ENCODE results near the gene PDE10A. TPM values are rescaled to one million over a fixed set of nuclear protein-coding genes. Genes with fewer than 3 reads are reported as not detected.

The PDE10A gene
- 2.7 TPM for total RNA-seq
- long read RNA-seq: 0 reads

- intact Hi-C loops (cut with DNase I): no loop called here
- peaks cover 75% of the 10 kb centered on the region for H3K27me3 ChIP-seq (ENCODE audit: low read depth)
Observed at GRCh38 chr6:165662749-165663376, at the start of gene PDE10A. PDE10A (minus strand) TSS chr6:165663241; CDS start chr6:165662811, 430 bp downstream.

GRCh38 chr6:165708985-165709576, 46.0 kb upstream of the PDE10A start:
- Histone ChIP-seq H3K36me3 (no peaks in the 10 kb centered on the region), H3K4me1 (no peaks in the 10 kb centered on the region), H3K9me3 (no peaks in the 10 kb centered on the region), H3K27me3 (ENCODE audit: low read depth) (no peaks in the 10 kb centered on the region), H3K27ac (no peak overlapping the region), H3K4me3 (no peak overlapping the region)
- DNase-seq: no peak
- ATAC-seq: peak in 1 of 2 donors; percentile 6
- TF ChIP-seq CTCF (IDR thresholded peaks at IDR 0.05): no peak
- intact Hi-C loops (cut with DNase I): no loop called here

More at GRCh38 chr6:165662749-165663376, at the start of gene PDE10A:
- H3K9me3 ChIP-seq: no peaks in the 10 kb centered on the region
- TF ChIP-seq CTCF (IDR thresholded peaks at IDR 0.05): no peak
- H3K4me1 ChIP-seq: peaks cover 30% of the 10 kb centered on the region
- no peaks in the 10 kb centered on the region for H3K36me3 ChIP-seq
- ATAC-seq (peak; percentile 48 to 59), DNase-seq (no peak)
- H3K4me3 ChIP-seq: peak within 1 kb of the TSS; percentile 56
- H3K27ac ChIP-seq: no peak within 1 kb of the TSS

GRCh38 chr6:165707067-165707853, 44.2 kb upstream of the PDE10A start:
- Histone ChIP-seq H3K9me3 (no peaks in the 10 kb centered on the region), H3K36me3 (no peaks in the 10 kb centered on the region), H3K27ac (no peak overlapping the region), H3K4me3 (no peak overlapping the region), H3K4me1 (no peaks in the 10 kb centered on the region), H3K27me3 (ENCODE audit: low read depth) (no peaks in the 10 kb centered on the region)
- DNase-seq (no peak), ATAC-seq (peak in 1 of 2 donors; percentile 21)
- TF ChIP-seq CTCF (IDR thresholded peaks at IDR 0.05): no peak
- intact Hi-C loops (cut with DNase I): no loop called here

- intact Hi-C loops (cut with DNase I): no loop called here
- Histone ChIP-seq H3K27me3 (ENCODE audit: low read depth) (no peaks in the 10 kb centered on the region), H3K36me3 (no peaks in the 10 kb centered on the region), H3K9me3 (no peaks in the 10 kb centered on the region), H3K27ac (no peak overlapping the region), H3K4me1 (no peaks in the 10 kb centered on the region), H3K4me3 (no peak overlapping the region)
- no peak for DNase-seq
- TF ChIP-seq CTCF (IDR thresholded peaks at IDR 0.05): no peak
- ATAC-seq: no peak
Observed at GRCh38 chr6:165705941-165706340, 42.9 kb upstream of the PDE10A start.

GRCh38 chr6:165704045-165704748, 41.2 kb upstream of the PDE10A start:
- H3K4me1 ChIP-seq: no peaks in the 10 kb centered on the region
- no peak for TF ChIP-seq CTCF (IDR thresholded peaks at IDR 0.05)
- ATAC-seq (no peak), DNase-seq (no peak)
- H3K27ac ChIP-seq: no peak overlapping the region
- no peaks in the 10 kb centered on the region for H3K27me3 ChIP-seq (ENCODE audit: low read depth)
- no peaks in the 10 kb centered on the region for H3K36me3 ChIP-seq
- no peak overlapping the region for H3K4me3 ChIP-seq
- intact Hi-C loops (cut with DNase I): no loop called here
- no peaks in the 10 kb centered on the region for H3K9me3 ChIP-seq

All from lower lobe of right lung (tissue), 2 donors.